Neural progenitor cell (in vitro differentiated cells): ENCODE measurements around the gene ZBTB20. TPM values are rescaled to one million over a fixed set of nuclear protein-coding genes. Genes with fewer than 3 reads are reported as not detected.
A peak's percentile ranks its signal among the peaks of the same experiment; 100 is the strongest.

Source experiments
- DNase-seq: peaks from one replicate; pipeline ENCODE4 v3.0.0-alpha.2; 2016; ENCODE audit warnings: low spot score
- H2AFZ ChIP-seq: fragments of 200-600 bp; sonication (generic); replicated peaks from 2 replicates; pipeline ENCODE4 v1.6.1; 2016; ENCODE audit warnings: antibody characterized with exemption
- H3F3A ChIP-seq: fragments of 200-600 bp; sonication (generic); 2 replicates; pipeline ENCODE4 v1.6.1; 2016; ENCODE audit warnings: antibody characterized with exemption, low read depth
- H3K27ac ChIP-seq: fragments of 200-600 bp; sonication (generic); 2 replicates; pipeline ENCODE4 v1.5.1; 2016; ENCODE audit warnings: mild to moderate bottlenecking
- H3K27me3 ChIP-seq: fragments of 200-600 bp; sonication (generic); 2 replicates; pipeline ENCODE4 v1.6.1; 2016; ENCODE audit warnings: mild to moderate bottlenecking, moderate library complexity
- H3K36me3 ChIP-seq: fragments of 200-600 bp; sonication (generic); 2 replicates; pipeline ENCODE4 v1.5.1; 2016
- H3K4me1 ChIP-seq: fragments of 200-600 bp; sonication (generic); 2 replicates; pipeline ENCODE4 v1.6.1; 2016; ENCODE audit warnings: mixed run types
- H3K4me2 ChIP-seq: fragments of 200-600 bp; sonication (generic); 2 replicates; pipeline ENCODE4 v1.6.1; 2016
- H3K4me3 ChIP-seq: fragments of 200-600 bp; sonication (generic); 2 replicates; pipeline ENCODE4 v1.5.1; 2016
- H3K79me2 ChIP-seq: fragments of 200-600 bp; sonication (generic); 2 replicates; pipeline ENCODE4 v1.6.1; 2016; ENCODE audit warnings: low read depth
- H3K9ac ChIP-seq: fragments of 200-600 bp; sonication (generic); 2 replicates; pipeline ENCODE4 v1.6.1; 2016
- H3K9me3 ChIP-seq: fragments of 200-600 bp; sonication (generic); 2 replicates; pipeline ENCODE4 v1.5.1; 2016; ENCODE audit warnings: low read depth
- H4K20me1 ChIP-seq: fragments of 200-600 bp; sonication (generic); 2 replicates; pipeline ENCODE4 v1.6.1; 2016; ENCODE audit warnings: low read depth
- H3K27ac Mint-ChIP-seq: 3 replicates; pipeline ENCODE4 v1.8.0; 2021; ENCODE audit warnings: mixed read lengths
- H3K27me3 Mint-ChIP-seq: 2 replicates; pipeline ENCODE4 v1.8.0; 2022; ENCODE audit warnings: low read depth, mild to moderate bottlenecking, inconsistent platforms, moderate library complexity, mixed read lengths; ENCODE audit not compliant: insufficient read depth
- H3K36me3 Mint-ChIP-seq: 3 replicates; pipeline ENCODE4 v1.8.0; 2021; ENCODE audit warnings: mixed read lengths
- H3K4me1 Mint-ChIP-seq: 3 replicates; pipeline ENCODE4 v1.8.0; 2021; ENCODE audit warnings: mixed read lengths
- H3K4me3 Mint-ChIP-seq: 3 replicates; pipeline ENCODE4 v1.8.0; 2021; ENCODE audit warnings: mild to moderate bottlenecking, moderate library complexity, mixed read lengths
- H3K9me3 Mint-ChIP-seq: 3 replicates; pipeline ENCODE4 v1.8.0; 2020; ENCODE audit warnings: mixed read lengths
- CTCF ChIP-seq: fragments of 200-600 bp; sonication (generic); IDR thresholded peaks from 2 replicates; pipeline ENCODE4 v1.5.1; 2017; ENCODE audit warnings: antibody characterized with exemption, mild to moderate bottlenecking
- EZH2 ChIP-seq: fragments of 200-600 bp; sonication (generic); IDR thresholded peaks from 2 replicates; pipeline ENCODE4 v1.6.1; 2017; ENCODE audit warnings: antibody characterized with exemption, mild to moderate bottlenecking, moderate library complexity
- EZH2phosphoT487 ChIP-seq: fragments of 200-600 bp; sonication (generic); IDR thresholded peaks from 2 replicates; pipeline ENCODE4 v1.6.1; 2017; ENCODE audit warnings: antibody characterized with exemption
- total RNA-seq: library from RNA; depleted of rRNA; stranded (reverse); fragments of >200 nt; gene quantifications from 2 replicates; pipeline ENCODE4 v1.2.3, GENCODE V29; 2015; ENCODE audit warnings: low replicate concordance

The ZBTB20 gene
- total RNA-seq, 1 donor from 2014 or later = 1.9 TPM

GRCh38 chr3:114856835-114857234 is 290.3 kb downstream of the ZBTB20 start:
- Mint-ChIP-seq H3K27me3 (no peaks in the 10 kb centered on the region), H3K4me1 (peaks cover 24% of the 10 kb centered on the region), H3K9me3 (no peaks in the 10 kb centered on the region), H3K36me3 (no peaks in the 10 kb centered on the region), H3K27ac (no peak overlapping the region), H3K4me3 (no peak overlapping the region)
- H3K79me2 ChIP-seq = no peaks in the 10 kb centered on the region
- no peaks in the 10 kb centered on the region for H4K20me1 ChIP-seq
- no peak overlapping the region for H2AFZ ChIP-seq
- H3K4me1 ChIP-seq = peaks cover 25% of the 10 kb centered on the region
- no peaks in the 10 kb centered on the region for H3K9me3 ChIP-seq
- no peaks in the 10 kb centered on the region for H3F3A ChIP-seq
- no peaks in the 10 kb centered on the region for H3K36me3 ChIP-seq
- peak overlapping the region; percentile 21 for H3K4me2 ChIP-seq
- H3K27ac ChIP-seq = no peak overlapping the region
- no peak for TF ChIP-seq EZH2
- no peak for TF ChIP-seq CTCF
- TF ChIP-seq EZH2phosphoT487 = no peak
- H3K27me3 ChIP-seq = no peaks in the 10 kb centered on the region
- H3K9ac ChIP-seq = no peak overlapping the region
- no peak overlapping the region for H3K4me3 ChIP-seq
- no peak for DNase-seq

GRCh38 chr3:114855839-114856238 is 291.2 kb downstream of the ZBTB20 start:
- Mint-ChIP-seq H3K27me3 (no peaks in the 10 kb centered on the region), H3K4me1 (peaks cover 24% of the 10 kb centered on the region)

GRCh38 chr3:114852966-114853365 is 294.1 kb downstream of the ZBTB20 start:
- no peaks in the 10 kb centered on the region for H3K9me3 Mint-ChIP-seq
- peaks cover 30% of the 10 kb centered on the region for H3K4me1 Mint-ChIP-seq

More at GRCh38 chr3:114855839-114856238, 291.2 kb downstream of the ZBTB20 start:
- TF ChIP-seq EZH2phosphoT487 (no peak), EZH2 (no peak), CTCF (no peak)
- peaks cover 21% of the 10 kb centered on the region for H3K4me1 ChIP-seq
- H3K4me3 ChIP-seq = no peak overlapping the region
- no peak overlapping the region for H3K27ac ChIP-seq
- H3F3A ChIP-seq = no peaks in the 10 kb centered on the region
- no peak overlapping the region for H3K27ac Mint-ChIP-seq
- no peaks in the 10 kb centered on the region for H3K9me3 ChIP-seq
- no peak overlapping the region for H3K4me2 ChIP-seq
- H3K27me3 ChIP-seq = no peaks in the 10 kb centered on the region
- H3K36me3 Mint-ChIP-seq = no peaks in the 10 kb centered on the region
- no peak overlapping the region for H2AFZ ChIP-seq
- H3K9me3 Mint-ChIP-seq = no peaks in the 10 kb centered on the region
- H3K36me3 ChIP-seq = no peaks in the 10 kb centered on the region
- H3K4me3 Mint-ChIP-seq = no peak overlapping the region
- H3K79me2 ChIP-seq = no peaks in the 10 kb centered on the region
- H4K20me1 ChIP-seq = no peaks in the 10 kb centered on the region
- no peak overlapping the region for H3K9ac ChIP-seq
- no peak for DNase-seq

More at GRCh38 chr3:114852966-114853365, 294.1 kb downstream of the ZBTB20 start:
- Histone ChIP-seq H3K27ac (no peak overlapping the region), H3K9ac (no peak overlapping the region), H4K20me1 (no peaks in the 10 kb centered on the region), H3F3A (no peaks in the 10 kb centered on the region), H3K4me1 (peaks cover 15% of the 10 kb centered on the region), H3K9me3 (no peaks in the 10 kb centered on the region), H3K79me2 (no peaks in the 10 kb centered on the region), H3K36me3 (no peaks in the 10 kb centered on the region), H3K4me2 (no peak overlapping the region), H2AFZ (no peak overlapping the region), H3K4me3 (no peak overlapping the region), H3K27me3 (no peaks in the 10 kb centered on the region)
- Mint-ChIP-seq H3K4me3 (no peak overlapping the region), H3K36me3 (no peaks in the 10 kb centered on the region), H3K27me3 (no peaks in the 10 kb centered on the region), H3K27ac (no peak overlapping the region)
- no peak for DNase-seq
- TF ChIP-seq CTCF = no peak
